Measurements from ENCODE around the gene GARS1.

GRCh38 chr7:30562909-30563308 is 31.8 kb upstream of the GARS1 start:
- TF ChIP-seq, protein P1, sequence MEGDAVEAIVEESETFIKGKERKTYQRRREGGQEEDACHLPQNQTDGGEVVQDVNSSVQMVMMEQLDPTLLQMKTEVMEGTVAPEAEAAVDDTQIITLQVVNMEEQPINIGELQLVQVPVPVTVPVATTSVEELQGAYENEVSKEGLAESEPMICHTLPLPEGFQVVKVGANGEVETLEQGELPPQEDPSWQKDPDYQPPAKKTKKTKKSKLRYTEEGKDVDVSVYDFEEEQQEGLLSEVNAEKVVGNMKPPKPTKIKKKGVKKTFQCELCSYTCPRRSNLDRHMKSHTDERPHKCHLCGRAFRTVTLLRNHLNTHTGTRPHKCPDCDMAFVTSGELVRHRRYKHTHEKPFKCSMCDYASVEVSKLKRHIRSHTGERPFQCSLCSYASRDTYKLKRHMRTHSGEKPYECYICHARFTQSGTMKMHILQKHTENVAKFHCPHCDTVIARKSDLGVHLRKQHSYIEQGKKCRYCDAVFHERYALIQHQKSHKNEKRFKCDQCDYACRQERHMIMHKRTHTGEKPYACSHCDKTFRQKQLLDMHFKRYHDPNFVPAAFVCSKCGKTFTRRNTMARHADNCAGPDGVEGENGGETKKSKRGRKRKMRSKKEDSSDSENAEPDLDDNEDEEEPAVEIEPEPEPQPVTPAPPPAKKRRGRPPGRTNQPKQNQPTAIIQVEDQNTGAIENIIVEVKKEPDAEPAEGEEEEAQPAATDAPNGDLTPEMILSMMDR (IDR thresholded peaks at IDR 0.05): no peak
- TF ChIP-seq POLR2A (IDR thresholded peaks at IDR 0.05): no peak

Measured in right lobe of liver (tissue), 4 donors.